Measurements from ENCODE around the gene AGBL4.

Gene AGBL4

DNA sequence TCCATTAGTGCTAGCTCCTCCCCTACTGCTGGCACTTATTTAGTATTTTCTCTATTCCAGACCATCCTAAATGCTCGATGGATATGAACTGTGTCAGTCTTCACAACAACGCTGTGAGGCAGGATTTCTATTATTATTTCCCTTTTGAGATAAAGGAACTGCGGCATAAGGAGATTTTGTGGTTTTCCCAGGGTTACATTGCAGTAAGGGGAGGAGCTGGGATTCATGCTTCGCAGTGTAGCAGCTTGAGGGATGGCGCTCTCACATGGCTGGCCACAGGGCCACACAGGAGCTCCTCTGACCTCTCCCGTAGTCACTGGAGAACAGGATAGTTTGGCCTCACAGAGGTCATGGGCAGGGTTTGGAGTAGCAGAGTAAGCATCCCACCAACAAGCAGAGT is 1364.0 kb downstream of the AGBL4 start:
- no peak for TF ChIP-seq YY1 (IDR thresholded peaks at IDR 0.05; ENCODE audit: low read depth)
- TF ChIP-seq, protein P1, sequence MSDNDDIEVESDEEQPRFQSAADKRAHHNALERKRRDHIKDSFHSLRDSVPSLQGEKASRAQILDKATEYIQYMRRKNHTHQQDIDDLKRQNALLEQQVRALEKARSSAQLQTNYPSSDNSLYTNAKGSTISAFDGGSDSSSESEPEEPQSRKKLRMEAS (IDR thresholded peaks at IDR 0.05), result no peak
- TF ChIP-seq TCF12 (IDR thresholded peaks at IDR 0.05; ENCODE audit: low read depth), result no peak
- TF ChIP-seq, protein P2, sequence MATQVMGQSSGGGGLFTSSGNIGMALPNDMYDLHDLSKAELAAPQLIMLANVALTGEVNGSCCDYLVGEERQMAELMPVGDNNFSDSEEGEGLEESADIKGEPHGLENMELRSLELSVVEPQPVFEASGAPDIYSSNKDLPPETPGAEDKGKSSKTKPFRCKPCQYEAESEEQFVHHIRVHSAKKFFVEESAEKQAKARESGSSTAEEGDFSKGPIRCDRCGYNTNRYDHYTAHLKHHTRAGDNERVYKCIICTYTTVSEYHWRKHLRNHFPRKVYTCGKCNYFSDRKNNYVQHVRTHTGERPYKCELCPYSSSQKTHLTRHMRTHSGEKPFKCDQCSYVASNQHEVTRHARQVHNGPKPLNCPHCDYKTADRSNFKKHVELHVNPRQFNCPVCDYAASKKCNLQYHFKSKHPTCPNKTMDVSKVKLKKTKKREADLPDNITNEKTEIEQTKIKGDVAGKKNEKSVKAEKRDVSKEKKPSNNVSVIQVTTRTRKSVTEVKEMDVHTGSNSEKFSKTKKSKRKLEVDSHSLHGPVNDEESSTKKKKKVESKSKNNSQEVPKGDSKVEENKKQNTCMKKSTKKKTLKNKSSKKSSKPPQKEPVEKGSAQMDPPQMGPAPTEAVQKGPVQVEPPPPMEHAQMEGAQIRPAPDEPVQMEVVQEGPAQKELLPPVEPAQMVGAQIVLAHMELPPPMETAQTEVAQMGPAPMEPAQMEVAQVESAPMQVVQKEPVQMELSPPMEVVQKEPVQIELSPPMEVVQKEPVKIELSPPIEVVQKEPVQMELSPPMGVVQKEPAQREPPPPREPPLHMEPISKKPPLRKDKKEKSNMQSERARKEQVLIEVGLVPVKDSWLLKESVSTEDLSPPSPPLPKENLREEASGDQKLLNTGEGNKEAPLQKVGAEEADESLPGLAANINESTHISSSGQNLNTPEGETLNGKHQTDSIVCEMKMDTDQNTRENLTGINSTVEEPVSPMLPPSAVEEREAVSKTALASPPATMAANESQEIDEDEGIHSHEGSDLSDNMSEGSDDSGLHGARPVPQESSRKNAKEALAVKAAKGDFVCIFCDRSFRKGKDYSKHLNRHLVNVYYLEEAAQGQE (IDR thresholded peaks at IDR 0.05; ENCODE audit: low read depth), result no peak
- TF ChIP-seq FOXM1 (IDR thresholded peaks at IDR 0.05; ENCODE audit: borderline replicate concordance, low read depth), result no peak
- TF ChIP-seq NFIC (IDR thresholded peaks at IDR 0.05), result no peak
- TF ChIP-seq TAF1 (IDR thresholded peaks at IDR 0.05; ENCODE audit: low read depth), result no peak

DNA sequence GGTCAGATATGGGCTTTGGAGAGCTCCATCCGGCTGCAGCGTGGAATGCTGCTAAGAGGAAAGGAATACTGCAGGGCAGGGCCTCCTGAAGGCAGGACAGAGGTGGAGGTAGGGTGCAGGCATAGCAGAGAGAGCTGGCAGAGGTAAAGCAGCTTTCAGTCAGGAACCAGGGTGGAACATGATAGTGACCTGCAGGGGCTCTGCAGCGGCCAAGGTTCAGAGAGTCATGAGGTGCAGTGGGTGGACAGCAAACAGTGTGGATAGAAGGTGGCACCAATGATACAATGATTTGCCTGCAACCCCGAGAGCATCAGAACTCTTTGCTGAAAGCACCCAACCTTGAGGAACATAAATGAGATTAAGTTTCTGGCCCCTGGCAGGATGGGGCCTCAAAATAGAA is 1366.3 kb downstream of the AGBL4 start:
- TF ChIP-seq, protein P1 (IDR thresholded peaks at IDR 0.05), result no peak
- TF ChIP-seq TEAD4 (IDR thresholded peaks at IDR 0.05) (no peak), TCF12 (IDR thresholded peaks at IDR 0.05; ENCODE audit: low read depth) (no peak), ZBTB7A (IDR thresholded peaks at IDR 0.05; ENCODE audit: low read depth) (no peak), CEBPB (IDR thresholded peaks at IDR 0.05) (no peak), NFIC (IDR thresholded peaks at IDR 0.05) (no peak)
- TF ChIP-seq, protein P3, sequence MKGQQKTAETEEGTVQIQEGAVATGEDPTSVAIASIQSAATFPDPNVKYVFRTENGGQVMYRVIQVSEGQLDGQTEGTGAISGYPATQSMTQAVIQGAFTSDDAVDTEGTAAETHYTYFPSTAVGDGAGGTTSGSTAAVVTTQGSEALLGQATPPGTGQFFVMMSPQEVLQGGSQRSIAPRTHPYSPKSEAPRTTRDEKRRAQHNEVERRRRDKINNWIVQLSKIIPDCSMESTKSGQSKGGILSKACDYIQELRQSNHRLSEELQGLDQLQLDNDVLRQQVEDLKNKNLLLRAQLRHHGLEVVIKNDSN (IDR thresholded peaks at IDR 0.05), result no peak

DNA sequence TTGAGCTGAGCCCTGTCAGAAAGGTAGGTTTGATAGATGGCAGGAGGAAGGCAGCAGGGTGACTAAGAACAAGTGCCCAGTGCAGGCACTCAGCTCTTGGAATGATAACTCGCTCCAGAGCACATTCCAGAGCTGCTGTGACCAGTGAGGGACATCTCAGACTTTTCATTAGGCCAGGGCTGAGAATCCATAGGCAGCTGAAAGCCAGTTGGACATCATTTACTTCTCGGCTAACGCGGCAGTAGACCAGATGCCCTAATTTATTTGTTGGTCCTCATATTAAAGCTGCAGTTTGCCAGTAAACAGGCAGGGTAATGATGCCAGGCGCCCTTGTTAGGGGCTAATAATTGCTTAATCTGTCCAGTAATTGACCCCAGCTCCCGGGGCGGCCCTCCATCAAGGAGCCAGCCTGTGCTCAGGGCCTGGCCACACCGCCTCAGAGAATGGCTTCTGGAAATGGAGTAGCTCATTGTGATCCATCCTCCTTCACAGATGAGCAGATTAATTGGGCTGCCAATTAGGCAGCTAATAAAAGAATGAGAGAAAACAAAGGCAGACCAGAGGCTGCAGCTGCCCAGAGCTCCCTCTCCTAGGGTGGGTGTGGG is 1369.0 kb downstream of the AGBL4 start:
- no peak for TF ChIP-seq RAD21 (IDR thresholded peaks at IDR 0.05; ENCODE audit: low read depth)
- TF ChIP-seq, protein P2 (IDR thresholded peaks at IDR 0.05; ENCODE audit: low read depth), result no peak

DNA sequence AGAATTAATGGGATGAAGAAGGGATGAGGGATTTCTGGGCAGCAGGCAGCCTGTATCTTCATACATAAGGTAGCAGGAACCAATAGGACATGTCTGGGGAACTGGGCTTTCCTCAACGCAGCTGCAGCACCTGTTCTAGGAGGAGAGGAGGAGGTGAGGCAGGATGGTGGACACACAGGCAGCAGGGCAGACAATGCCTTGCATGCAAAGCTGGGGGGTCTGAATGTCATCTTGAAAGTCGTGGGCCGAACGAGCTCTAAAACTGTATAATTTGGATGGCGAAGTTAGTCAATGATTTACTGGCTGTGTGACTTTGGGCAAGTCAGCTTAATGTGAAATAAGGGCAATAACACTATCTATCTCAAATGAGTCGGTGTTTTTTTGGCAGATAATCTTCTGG is 1371.4 kb downstream of the AGBL4 start:
- TF ChIP-seq YY1 (IDR thresholded peaks at IDR 0.05; ENCODE audit: low read depth), result no peak
- TF ChIP-seq, protein P2 (IDR thresholded peaks at IDR 0.05; ENCODE audit: low read depth), result no peak
- TF ChIP-seq TEAD4 (IDR thresholded peaks at IDR 0.05), result no peak
- TF ChIP-seq EGR1 (IDR thresholded peaks at IDR 0.05), result no peak
- no peak for TF ChIP-seq ZBTB7A (IDR thresholded peaks at IDR 0.05; ENCODE audit: low read depth)
- no peak for TF ChIP-seq TAF1 (IDR thresholded peaks at IDR 0.05; ENCODE audit: low read depth)
- TF ChIP-seq, protein P1 (IDR thresholded peaks at IDR 0.05), result no peak

DNA sequence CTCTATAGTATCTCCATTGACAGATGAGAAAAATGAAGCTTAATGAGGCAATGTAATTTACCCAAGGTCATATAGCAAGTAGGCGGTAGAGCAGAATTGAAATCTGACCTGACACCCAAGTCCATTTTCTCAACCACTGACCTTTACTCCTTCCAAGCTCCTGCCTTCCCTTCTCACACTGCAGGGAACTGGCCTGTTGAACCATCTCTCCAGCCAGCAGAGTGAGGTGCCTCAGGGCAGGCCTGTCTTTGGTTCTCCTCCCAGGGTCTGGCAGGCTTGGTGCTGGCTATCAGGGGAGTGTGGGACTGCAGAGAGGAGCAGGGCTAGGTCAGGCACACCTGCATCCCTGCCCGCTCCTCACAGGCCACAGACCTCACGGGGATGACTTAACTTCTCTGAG is 1373.9 kb downstream of the AGBL4 start:
- TF ChIP-seq CREB1 (IDR thresholded peaks at IDR 0.05; ENCODE audit: low read depth) (no peak), CEBPB (IDR thresholded peaks at IDR 0.05) (no peak), TCF12 (IDR thresholded peaks at IDR 0.05; ENCODE audit: low read depth) (no peak), RAD21 (IDR thresholded peaks at IDR 0.05; ENCODE audit: low read depth) (no peak), FOXM1 (IDR thresholded peaks at IDR 0.05; ENCODE audit: borderline replicate concordance, low read depth) (no peak), TAF1 (IDR thresholded peaks at IDR 0.05; ENCODE audit: low read depth) (no peak), EP300 (IDR thresholded peaks at IDR 0.05; ENCODE audit: borderline replicate concordance) (no peak), NFIC (IDR thresholded peaks at IDR 0.05) (no peak), ZBTB7A (IDR thresholded peaks at IDR 0.05; ENCODE audit: low read depth) (no peak), YY1 (IDR thresholded peaks at IDR 0.05; ENCODE audit: low read depth) (no peak), TEAD4 (IDR thresholded peaks at IDR 0.05) (no peak), EGR1 (IDR thresholded peaks at IDR 0.05) (no peak)
- TF ChIP-seq, protein P1 (IDR thresholded peaks at IDR 0.05), result no peak
- TF ChIP-seq, protein P3 (IDR thresholded peaks at IDR 0.05), result no peak

Measured in Ishikawa (cell line).